Cortex of kidney (tissue), 1 donor: ENCODE results near the gene TSC22D3.

ENCODE experiments used
- DNase-seq: peaks from one replicate; lab custom pipeline; 2025; lab: John Stamatoyannopoulos, UW

Gene TSC22D3

DNA sequence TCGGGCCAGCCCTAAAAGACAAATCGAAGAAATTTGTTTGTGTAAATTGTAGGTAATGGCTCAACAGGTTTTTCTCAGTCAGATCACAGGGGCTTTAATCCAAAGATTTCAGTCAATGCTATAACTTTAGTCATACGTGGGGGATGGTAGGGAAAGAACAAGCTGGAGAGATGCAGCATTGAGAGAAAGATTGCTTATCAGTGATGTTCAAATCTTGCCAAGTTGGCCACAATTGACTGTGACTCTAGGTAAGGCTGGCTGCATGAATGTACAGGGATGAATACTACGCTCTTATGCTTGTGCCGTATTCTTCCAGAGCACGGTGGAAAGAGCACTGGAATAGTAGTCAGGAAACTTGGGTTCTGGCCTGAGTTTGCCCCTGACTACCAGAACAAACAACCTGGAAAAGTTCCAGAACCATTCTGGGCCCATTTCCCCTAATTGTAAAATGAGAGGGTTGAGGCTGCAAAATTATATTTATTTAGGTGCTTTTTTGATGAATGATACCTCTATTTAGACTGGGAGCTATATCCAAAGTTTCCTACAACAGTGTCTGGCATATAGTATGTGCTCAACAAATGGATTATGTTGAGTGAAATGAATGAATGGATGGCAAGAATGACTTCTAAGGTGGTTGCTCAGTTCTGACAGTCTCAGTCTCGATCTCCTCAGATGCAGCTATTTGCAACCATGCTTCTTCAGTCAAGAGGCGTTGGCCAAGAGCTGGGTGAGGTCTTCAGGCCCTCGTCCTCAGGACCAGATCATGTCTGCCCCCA, 44.4 kb downstream of the TSC22D3 start:
- DNase-seq = no peak

DNA sequence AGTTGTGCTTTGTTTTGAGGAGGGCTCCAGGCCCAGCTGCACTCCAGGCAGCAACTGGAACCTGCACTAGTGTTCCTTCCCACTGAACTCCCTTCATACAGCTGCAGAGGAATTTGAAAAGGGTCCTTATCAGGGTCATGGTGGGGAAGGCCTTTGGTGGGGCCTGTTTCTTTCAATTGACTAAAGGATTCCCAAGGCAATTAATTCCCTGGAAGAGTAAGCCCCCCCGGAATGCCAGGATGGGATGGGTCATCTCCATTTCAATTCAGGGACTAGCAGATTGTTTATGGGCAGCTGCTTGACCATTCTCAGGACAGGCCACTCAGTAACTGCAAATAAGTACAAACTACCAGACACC, 45.3 kb downstream of the TSC22D3 start:
- DNase-seq = no peak

DNA sequence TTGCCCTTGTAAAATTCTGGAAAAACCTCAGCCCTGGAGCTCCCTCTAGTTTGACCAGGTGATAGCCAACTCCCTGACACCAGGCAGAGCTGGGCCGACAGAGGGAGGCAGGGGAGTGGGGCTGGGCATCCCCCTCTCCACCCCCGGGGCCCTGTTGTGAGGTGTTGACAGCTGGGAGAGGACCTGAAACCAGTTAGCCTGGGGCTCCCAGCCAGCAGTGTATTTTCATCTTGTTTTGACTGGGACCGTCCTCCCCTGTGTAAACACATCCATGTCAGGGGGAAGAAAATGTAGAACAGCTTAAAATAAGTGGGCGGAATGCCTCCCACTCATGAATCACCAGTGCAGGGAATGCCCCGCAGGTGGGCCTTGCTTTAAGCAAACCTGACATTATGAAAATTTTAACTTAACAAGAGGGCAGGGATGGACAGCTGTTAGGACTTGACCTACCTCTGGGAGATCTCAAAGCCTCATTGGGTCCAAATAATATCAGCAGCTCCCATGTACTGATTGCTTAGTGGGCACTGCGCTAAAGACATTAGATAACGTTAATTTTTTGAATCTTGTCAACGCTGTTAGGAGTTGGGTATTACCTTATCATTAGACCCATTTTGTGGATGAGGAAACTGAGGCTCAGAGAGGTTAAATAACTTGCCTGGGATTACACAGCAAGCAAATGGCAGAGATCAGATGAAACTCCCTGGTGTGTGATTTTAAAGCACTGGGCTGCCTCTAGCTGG, 45.9 kb downstream of the TSC22D3 start:
- no peak for DNase-seq

DNA sequence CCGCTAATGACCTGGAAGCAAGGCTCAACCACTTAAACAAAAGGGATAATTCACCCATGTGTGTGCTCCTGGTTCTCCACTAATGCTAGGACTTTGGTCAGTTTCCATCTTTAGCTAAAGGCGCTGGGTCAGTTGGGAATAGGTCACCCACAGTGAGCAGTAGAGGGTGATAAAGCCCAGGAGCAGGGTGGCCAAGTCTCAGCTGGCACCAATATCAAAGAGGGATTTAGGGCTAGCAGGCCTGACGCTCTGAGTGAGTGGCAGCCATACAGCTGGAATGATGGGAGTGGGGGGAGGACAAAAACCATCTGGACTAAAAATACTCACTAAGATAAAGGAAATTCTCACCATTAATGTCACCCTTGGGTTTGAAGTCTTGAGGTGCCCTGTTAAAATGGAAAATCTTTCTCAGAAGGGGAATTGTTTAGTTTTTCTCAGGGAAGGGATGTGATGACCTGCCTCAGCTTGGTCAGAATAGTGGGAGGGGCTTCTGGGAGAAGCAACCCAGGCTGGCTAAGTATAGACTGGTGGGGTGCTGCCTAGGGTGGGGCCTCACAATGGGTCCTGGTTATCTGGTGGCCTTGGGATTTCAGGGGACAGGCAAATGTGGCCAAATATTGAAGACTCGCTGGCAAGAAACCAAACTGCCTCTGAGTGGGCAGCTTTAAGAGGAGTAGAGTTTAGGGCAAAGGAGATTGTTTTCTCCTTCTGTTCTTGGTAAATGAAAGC, 47.1 kb downstream of the TSC22D3 start:
- no peak for DNase-seq

DNA sequence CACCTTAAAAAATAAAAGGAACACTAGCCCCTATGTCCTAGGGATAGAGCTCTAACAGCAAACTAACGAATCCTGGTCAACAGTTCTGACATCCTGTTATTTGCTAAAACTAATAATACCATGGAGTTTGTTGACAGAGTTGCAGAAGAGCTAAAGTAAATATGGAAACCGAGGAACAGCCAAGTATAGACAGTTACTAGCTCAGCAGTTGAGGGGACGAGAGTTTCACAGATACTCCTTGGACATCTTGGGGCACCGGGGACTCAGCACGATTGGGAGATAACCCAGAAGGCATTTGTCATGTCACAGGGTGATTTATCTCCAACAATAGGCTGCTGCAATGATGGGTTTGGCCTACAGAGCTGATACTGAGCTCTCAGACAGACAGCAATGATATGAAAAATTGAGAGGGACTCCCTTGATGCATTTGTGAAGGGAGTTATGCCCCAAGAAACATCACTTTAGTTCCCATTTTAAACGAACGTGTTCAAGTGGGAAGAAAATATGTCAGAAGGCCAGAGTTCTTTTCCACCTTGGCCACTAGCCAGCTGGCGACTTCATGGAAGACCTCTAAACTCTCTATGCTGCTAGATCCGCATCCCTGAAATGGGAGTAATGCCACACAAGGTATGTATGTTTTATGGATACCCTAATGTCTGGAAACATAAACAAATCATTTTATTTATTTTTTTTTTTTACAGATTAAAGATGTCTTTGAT, 48.6 kb downstream of the TSC22D3 start:
- no peak for DNase-seq

DNA sequence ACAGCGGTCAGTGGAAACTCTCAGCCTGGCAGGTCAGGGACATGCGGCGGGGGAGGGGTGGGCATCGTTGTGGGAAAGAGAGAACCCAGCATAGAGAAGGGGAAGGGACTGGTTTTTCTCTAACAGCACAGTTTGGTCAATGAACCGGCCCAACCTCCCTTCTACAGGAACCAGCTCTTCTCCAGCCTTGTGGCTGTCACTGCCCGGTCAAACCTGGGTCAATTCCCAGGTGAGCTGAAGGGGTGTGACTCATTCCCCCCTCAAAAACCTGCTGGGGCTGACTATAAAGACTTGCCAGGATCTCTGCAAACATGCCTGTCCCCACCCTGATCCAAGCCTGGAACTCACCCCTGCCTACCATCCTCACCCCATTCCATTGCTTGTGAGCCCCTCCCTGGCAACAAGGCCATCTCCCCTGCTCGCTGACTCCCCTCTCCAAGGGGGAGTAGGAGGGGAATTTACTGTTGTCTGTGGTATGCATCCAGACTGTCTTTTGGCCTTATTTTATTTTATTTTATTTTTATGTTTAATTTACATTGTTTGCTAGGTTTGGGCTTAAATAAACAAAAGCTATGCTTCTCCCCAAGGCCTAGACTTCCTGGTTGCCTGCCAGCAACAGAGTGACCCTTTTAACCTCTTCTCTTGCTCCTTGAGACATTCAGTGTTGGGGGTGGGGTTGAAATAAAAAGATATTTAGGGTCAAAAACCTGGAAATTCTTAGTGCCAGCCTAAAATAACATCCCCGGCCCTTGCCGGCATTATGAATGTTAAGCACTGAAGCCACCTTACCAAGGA, 49.6 kb downstream of the TSC22D3 start:
- no peak for DNase-seq

DNA sequence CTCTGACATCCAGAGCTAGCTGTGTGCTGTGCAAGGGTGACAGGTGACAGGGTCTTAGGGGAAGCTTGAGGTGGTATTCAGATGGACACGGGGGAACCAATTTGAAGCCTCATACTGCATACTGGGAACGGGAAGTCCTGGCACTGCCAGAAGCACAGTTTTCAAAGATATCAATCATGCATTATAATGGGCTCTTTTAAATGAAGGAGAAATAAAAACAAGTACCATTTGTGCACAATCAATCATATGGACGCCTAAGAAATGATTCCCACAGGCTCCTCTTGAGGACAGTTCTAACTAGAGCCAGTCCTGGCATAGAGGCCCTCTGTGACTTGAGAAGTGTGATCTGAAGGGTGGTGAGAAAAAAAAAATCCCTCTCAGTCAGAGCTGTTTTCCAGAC, 50.9 kb downstream of the TSC22D3 start:
- DNase-seq = no peak

DNA sequence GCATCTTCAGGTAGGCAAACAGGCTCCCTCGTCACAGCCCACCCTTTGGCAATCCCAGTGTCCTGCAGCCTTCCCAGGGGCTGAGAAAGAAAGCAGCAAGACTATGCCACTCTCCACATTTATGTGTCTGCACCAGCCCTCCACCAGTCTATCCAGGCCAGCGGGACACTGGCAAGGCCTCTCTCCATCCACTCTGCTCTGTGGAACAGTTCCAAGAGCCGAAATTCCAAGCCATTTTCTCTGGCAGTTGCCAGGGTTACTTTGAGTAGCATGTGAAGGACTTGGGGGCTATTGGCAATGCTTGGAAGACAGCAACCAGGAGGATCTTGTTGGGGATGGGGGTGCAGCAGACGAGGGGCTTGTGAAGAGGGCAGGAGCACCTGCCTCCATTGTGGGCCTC, 52.1 kb downstream of the TSC22D3 start:
- DNase-seq = no peak

DNA sequence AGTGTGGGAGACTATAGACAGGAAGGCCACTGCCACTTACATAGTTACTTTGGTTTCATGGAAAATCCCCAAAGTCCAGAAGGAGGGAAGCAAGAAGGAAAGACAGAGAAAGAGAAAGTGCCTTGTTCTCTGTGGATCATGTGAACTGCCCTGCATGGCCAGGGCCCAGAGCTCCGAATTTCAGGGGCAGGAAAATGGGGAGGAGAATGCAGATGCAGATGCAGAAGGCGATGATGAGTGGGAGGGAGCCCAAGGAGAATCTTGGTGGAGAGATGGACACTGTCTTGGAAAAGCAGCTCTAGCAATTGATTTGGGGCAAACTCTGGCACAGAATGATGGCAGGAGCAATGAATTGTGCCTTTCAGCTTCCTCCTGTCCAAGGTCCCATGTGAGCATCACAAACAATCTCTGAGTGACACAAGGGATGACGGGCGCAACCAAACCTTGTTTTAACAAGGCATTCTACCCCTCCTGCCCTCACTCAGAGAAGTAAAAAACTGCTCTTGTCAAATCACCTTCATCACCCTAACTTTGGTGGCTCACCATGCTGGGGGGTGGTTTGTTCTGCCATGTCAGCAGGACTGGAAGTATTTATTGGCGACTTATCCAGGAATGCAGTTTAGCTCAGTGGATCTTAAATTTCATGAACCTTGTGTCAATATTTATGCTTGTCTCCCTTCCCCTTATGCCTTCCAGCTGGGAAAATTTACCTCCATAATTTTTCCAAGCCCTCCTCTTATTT, 53.5 kb downstream of the TSC22D3 start:
- DNase-seq = no peak

DNA sequence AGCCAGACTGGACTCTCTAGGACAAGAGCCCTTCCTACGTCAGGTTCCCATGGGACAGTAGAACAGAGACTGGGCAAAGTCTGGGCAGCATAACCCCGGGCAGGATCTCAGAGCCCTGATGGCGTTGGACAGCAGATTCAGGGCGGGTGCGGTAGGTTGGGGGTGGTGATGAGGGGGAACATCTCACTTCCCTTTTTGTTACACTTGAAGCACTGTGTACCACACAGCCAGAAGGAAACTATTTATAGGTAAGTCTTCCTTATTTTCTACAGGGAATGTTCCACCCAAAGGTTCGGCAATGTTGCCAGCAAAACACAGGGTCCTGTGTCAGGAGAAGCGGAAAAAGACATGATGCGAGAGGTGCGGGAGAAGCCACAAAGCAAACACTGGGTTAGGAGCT, 54.3 kb downstream of the TSC22D3 start:
- no peak for DNase-seq

DNA sequence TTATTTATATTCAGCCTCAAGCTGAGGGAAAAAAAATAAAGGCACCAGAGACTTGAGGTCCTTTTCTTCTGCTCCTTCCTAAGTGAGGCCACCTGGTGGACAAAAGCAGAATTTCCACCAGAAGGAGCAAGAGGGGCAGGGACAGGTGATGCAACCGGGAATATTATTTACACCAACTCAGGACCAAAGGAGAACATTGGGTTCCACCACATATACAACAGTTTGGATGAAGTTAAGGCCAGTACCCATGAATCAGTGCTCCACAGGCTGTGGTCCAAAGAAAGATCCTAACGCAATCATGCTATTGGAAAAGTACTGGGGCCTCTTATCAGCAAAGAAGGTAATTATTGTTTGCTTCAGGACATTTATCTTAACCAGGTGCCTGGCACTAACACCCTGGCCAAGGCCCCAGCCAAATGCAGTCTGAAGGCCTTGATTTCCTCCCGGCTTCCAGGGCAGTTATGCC, 57.4 kb downstream of the TSC22D3 start:
- DNase-seq = no peak

DNA sequence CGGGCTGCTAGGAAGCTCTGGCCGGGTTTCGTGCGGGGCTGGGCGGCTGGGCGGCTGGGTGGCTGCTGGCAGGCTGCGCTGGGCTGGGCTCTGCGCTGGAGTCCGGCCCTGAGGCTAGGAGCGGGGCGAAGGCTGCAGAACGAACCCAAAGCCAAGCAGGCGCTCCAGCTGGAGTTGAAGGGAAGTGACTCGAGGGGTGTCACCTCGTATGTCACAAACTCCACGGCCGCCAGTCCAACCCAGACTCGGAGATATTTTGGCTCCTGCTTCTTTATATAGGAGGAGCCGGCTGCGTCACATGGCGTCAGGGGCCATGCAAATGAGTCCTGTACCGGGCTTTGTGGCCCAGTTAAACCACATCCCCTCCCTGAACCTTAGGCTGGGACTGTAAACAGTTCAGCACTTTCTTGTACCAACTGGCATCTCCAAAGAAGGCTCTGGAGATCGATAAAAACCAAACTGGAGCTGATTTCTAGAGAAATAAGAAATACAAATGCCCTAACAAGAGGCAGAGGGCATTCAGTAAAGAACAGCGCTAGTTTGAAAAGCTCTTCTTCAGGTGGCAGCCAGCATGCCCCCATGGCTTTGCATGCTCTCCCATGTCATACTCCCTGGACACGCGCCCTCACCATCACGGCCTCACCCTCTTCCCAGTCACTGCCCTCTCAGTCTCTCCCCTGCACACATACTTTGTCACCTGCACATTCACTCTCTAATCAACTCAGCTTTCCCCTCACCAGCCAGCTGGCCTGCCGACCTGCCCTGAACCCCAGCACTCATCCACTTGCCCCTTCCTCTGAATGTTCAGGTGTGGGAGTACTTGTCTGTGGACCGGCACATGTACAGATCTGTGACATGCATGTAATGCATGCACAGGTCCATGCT, 58.5 kb downstream of the TSC22D3 start:
- no peak for DNase-seq

DNA sequence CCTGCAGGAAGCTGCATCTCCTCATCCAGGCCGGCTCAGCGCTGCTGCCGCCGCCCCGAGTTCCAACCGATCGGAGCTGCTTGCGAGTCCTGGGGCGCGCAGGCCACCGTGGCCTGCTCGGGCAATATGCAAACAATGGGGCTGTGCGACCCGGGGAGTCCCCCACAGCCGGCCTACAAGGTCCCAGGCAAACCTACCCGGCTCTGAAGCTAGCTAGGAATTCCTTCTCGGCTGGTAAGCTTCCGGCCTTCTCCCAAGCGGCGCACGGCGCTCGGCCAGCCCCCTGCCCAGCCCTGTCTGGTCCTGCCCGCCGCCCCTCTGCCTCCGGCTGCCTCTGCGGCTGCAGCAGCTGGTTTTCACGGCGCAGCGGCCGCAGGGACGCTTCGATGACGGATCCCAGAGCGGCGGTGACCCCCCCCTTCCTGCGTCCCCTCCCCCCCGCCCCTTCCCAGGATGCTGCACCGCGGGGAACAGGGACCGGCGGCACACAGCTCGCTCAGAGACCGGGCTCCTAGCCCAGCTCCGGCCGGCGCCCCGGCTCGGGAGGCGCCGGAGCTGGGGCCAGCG, 59.4 kb downstream of the TSC22D3 start:
- no peak for DNase-seq

DNA sequence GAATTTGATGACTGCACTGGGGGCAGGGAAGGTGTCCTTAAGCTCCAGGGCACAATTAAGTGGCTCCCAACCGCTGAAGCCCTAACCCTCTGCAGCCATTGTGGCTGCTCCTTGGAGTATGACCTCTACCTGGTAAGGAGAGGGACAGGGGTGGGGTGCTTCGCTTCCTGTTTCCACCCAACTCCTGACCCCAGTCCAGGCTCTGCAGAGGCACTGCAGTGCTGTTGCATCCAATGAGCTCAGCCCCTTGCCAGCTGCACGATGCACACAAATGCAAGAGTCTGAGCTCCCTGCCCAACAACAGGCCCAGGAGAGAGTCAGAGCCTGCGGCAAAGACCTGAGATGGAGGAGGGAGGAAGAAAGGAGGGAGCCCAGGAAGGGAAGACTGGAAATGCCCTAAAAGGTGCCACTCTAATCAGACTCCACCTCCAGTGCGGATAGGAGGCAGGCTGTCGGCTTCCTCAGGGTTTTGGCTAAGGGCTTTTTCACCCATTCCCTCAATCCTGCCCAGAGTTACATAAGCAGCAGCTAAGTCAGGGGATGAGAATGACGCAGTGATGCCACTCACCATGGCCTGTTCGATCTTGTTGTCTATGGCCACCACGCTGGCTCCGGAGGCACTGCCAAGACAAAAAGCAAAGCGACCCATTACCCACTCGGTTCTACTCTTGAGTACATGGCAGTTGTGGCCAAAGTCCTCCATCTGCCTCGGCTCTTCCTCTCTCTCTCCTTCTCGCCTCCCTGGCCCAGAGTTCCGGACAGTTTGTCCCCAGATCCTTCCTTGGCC, 60.1 kb downstream of the TSC22D3 start:
- no peak for DNase-seq

DNA sequence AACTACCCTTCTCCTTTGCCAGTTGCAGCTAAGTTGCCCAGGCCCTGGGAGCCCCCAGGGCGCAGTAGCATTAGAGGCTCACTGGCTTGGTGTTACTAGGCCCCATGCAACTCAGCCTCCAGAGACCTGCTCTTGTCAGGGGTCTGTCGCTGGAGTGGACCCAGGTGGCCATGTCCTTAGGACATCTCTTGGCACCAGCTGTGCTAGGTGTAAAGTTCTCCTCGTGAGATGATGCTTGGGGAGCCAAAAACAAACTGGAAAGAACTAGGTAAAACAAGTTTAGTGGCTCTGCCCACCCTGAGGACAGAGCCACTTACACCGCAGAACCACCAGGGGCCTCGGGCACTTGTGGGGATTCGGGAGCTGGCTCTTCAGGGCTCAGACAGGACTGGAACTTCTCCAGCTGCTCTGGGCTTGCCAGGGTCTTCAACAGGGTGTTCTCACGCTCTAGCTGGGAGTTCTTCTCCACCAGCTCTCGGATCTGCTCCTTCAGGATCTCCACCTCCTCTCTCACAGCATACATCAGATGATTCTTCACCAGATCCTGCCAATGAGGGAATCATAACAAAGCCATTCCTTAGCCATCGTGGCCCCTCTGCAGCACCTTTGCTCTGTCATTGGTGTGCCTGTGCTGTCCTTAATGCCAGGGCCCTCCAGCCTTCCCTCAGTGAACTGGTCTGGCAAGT, 61.2 kb downstream of the TSC22D3 start:
- DNase-seq = no peak

DNA sequence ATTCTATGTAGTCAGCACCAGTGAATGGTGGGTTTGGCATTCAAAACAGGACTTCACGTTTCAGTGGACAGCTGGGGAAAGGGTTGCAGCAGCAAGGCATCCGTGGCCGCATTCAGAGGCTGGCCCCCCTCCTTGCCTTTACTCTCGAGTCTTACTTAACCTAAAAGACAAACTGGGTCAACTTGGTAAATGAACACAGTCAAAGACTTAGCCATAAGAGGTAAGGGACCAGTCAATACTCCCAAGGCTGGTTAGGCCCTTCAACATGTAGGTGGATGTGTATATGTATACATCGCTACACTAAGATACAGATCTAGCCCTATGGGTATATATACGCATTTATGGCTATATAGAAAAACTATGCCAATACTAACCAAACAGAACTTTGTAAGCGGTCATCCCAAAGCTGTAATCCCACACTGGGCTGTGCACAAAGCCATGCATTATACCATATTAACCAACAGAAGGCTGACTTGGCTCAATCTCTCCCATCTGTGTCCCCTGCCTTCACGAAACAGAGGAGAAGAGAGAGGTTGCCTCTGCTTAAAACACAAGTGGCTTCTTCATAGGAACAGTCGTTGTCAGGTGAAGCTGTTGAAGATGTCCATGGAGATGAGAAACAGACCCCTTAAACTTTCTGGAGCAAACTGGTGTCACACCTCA, 61.9 kb downstream of the TSC22D3 start:
- DNase-seq = no peak

DNA sequence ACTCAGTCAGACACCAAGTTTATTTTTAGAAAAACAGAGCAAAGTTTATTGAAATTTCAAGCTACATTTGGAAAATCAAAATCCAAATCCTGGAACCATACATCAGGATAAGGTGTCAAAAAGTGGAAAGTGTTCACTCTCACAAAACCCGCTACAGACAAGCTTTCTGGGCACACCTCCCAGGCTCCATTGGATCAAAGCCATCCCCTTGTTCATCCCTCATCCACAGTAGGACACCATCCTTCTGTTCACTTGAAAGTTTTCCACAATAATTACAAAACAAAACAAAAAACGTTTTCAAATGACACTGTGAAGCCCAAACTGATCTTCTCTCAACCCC, 62.4 kb downstream of the TSC22D3 start:
- DNase-seq = no peak
